HG02759 (cell line): ENCODE measurements around the gene TOM1L1.

ENCODE experiments used
- ATAC-seq: cut with Tn5 transposase; IDR thresholded peaks from one replicate; pipeline ENCODE4 v1.9.1; 2021; ENCODE audit warnings: mild to moderate bottlenecking, moderate library complexity; ENCODE audit not compliant: unreplicated experiment

TOM1L1 gene

GRCh38 chr17:54892360-54892759 is 8.3 kb upstream of the TOM1L1 start:
- ATAC-seq, result no peak

- no peak for ATAC-seq
These were observed 2.1 kb upstream of the TOM1L1 start for GRCh38 chr17:54898576-54898975.

DNA sequence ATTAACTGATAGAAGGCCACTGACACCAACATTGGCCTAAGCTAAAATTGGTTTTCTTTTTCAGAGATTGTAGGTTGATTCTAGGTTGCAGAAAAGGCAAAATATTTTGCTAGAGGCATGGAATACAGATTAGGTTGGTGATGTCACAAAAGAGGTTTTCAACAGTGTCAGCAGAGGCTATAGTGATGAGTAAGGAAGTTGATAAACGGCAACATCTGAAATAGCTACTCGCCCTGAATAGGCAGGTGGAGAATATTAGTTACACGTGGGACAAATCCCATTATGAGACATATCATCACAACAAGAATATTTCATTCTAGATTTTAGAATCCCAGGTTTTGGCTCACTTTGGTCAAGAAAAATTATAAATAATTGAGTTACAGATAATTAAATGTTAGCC is 1.5 kb upstream of the TOM1L1 start:
- no peak for ATAC-seq

GRCh38 chr17:54899721-54900456 is 763 bp upstream of the TOM1L1 start:
- ATAC-seq, result no peak

- no peak for ATAC-seq
These were observed 674 bp downstream of the TOM1L1 start for GRCh38 chr17:54901230-54901822.

DNA sequence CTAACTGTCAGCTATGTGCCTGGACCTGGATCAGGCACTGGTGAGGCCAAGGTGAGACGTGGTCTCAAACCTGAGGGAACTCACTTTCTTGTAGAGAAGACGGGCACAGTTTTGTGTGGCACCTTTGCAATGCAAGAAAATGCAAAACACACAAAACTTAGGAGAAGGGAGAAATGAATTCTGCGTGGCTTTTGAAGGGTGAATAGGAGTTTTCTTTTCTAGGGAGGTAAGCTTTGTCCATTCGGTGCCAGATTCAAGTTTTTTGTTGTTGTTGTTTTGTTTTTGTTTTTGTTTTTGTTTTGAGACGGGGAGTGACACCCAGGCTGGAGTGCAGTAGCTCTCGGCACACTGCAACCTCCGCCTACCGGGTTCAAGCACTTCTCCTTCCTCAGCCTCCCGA is 1.4 kb downstream of the TOM1L1 start:
- no peak for ATAC-seq

DNA sequence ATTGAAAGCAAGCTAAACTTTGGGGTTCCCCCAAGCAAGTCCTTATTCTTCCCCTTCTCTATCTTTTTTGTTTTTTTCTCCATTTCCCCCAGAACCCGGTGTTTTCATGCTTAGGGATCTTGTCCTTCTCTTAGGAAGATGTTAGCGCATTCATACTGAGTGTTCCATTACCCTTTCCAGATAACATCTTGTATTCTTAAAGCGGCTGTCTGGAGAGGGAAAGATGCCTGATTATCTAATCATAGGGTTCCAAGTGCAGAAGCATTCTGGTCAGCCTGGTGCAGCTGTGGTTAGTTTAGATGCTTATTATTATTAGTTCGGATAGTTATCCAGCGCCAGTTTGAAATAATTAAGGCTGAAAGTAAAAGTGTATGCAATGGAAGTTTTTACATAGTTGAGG is 2.0 kb downstream of the TOM1L1 start:
- ATAC-seq, result no peak

- ATAC-seq, result no peak
These were observed 2.7 kb downstream of the TOM1L1 start for GRCh38 chr17:54903375-54903774.

GRCh38 chr17:54906683-54907082 is 6.0 kb downstream of the TOM1L1 start:
- ATAC-seq, result no peak

DNA sequence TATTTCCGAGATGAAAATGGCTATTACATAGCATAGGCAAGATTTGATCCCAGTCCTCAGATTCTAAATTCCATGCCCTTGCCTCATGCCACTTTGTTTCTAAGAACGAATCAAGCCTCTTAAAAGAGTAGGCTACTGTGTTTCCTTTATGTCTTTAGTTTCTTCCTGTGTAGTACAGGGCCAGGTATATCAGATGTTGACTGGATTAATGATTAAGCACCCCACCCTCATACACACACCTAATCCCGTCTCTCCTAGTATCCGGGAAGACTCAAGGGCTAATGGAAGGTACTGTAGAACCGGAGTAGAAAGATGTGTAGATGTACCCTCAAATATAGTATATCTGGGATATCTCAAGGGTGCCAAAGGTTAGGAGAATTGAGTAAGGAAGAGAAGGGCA is 6.7 kb downstream of the TOM1L1 start:
- ATAC-seq, result no peak

- no peak for ATAC-seq
These were observed 9.1 kb downstream of the TOM1L1 start for GRCh38 chr17:54909766-54910165.

DNA sequence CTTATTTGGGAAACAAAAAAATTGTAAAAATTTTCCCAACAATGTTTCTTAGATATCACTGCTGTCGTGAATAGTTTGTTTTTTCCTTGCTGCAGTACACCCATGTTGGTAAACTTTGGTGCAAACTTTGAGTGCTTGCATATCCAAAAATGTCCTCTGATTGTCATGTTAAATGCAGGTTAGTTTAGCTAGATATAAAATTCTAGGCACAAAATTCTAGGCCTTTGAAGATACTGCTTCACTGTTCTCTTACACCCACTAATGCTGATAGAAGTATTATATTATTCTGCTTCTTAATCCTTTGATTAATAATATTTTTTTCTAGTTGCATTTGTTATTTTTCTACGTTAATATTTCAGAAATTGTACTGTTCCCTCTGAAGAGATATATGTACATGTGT is 16.1 kb downstream of the TOM1L1 start:
- ATAC-seq, result no peak

GRCh38 chr17:54919425-54919824 is 18.8 kb downstream of the TOM1L1 start:
- ATAC-seq, result no peak

DNA sequence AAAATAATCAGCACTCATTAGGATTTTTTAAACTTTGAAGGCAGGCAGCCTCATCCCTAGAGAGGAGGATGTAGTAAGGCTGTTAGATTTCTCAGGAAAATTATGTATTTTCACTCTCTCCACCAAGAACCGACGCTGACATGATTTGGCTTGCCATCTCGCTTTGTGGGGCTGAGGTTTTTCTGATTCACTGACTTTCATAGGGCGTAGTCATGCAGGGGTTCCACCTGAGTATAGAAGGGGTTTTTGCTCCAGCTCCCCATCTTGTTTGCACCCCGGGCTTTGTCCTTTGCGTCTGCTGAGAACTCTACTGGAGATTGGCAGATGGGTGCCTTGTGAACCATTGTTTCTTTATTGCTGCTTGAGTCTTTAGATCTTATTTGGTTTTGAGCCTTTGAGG is 20.2 kb downstream of the TOM1L1 start:
- no peak for ATAC-seq

DNA sequence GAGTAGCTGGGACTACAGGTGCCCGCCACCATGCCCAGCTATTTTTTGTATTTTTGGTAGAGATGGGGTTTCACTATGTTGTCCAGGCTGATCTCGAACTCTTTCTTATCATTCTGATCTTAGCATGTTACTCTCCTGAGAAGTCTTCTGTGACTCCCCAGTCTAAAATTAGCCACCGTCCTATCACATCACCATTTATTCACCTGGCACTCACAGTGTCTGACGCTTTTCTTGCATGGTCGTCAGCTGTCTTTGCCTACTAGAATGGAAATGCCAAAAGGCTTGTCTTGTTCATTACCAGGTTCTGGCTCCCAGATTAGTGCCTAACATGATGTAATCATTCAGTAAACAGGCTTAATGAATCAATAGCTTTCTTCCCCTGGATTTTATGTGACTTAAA is 23.8 kb downstream of the TOM1L1 start:
- no peak for ATAC-seq

DNA sequence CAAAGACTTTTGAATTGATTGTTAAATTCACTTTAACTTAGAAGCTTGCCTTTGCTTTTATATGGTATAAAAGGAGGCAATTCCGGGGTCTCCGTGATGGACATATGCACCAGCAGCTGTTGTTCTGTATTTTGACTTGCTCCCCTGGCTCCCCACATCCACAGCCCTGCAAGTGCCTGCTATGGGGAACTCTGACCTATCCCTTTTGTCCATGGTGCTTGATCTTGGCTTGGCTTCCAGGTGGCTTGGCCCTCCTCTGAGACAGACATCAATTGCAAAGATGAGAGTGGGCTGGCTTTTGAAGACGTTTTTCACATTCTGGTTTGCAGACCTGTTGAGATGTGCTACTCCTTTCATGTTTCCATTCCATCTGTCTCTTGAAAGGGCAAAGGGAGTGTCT is 26.9 kb downstream of the TOM1L1 start:
- no peak for ATAC-seq

- no peak for ATAC-seq
These were observed 32.1 kb downstream of the TOM1L1 start for GRCh38 chr17:54932711-54933110.

- ATAC-seq, result no peak
These were observed 33.3 kb downstream of the TOM1L1 start for GRCh38 chr17:54933921-54934320.

DNA sequence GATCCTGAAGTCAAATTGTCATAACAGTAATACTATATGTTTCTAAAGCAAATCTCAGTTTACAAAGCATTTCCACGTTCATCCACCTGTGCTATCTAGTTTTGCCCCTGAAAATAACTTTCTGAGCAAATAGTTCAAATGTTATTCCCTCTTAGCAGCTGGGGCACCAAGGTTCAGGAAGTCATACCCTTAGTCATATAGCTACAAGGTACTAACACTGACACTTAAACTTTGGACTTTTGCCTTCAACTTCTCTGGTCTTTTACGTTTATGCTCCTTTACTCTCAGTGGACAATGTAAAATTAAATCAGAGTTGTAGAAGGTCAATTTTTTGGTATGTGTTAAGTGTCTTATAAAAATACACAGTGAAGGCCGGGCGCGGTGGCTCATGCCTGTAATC is 34.8 kb downstream of the TOM1L1 start:
- no peak for ATAC-seq

DNA sequence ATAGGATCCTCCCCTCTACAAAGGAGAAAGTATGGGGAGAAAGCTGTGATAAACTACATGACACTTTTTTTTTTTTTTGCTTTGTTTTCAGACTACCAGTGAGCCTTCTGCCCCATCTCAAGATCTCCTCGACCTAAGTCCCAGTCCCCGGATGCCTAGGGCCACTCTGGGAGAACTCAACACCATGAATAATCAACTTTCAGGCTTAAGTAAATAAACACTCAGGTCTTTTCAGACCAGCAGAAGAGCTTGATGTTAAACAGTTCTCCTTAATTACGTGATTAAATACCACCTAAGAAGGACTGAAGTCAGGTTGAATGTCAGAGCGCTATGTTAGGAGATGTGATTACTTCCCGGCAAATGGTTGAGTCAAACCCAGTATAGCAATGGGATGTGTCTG is 36.4 kb downstream of the TOM1L1 start:
- no peak for ATAC-seq

GRCh38 chr17:54937426-54937825 is 36.8 kb downstream of the TOM1L1 start:
- no peak for ATAC-seq

DNA sequence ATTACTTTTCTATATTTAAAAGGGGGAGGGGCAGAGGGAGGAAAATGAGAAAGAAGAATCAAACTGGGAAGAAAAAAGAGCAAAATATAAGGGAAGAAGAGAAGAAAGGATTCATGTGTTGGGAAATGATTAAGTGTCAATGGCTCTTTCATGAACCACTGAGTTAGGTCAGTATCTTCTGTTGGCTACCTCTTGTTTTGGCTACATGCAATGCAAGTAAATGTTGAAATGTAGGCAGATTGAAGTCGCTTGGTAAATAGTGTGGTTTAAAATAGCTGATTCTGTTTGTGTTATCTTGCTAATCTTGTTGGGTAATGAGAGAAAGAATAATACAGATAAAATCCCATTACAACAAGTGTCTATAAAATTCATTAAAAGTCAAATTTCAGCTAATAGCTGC is 40.6 kb downstream of the TOM1L1 start:
- ATAC-seq, result no peak

DNA sequence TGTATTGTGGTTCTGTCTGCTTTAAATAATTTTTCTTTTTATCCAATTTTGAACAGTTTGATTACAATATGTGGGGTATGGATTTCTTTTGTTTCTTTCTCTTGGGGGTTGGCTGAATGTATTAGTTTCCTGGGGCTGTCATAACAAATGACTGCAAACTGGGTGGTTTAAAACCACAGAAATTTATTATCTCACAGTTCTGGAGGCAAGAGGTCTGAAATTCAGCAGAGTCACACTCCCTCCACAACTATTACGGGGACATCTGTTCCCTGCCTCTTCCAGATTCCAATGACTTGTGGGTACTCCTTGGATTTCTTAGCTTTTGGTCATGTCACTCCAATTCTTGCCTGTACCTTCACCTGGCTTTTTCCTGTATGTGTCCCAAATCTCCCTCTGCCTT is 44.1 kb downstream of the TOM1L1 start:
- no peak for ATAC-seq
